GM12878 (cell line): ENCODE data around the gene TIAM1. TPM values are rescaled to one million over a fixed set of nuclear protein-coding genes. Genes with fewer than 3 reads are reported as not detected.

Source experiments
- ATAC-seq: fragments of 200-7000 bp; cut with Tn5 transposase; 3 replicates; pipeline ENCODE4 v1.9.1; 2020; ENCODE audit warnings: mild to moderate bottlenecking, moderate library complexity
- BruUV-seq: library from RNA; stranded (reverse); fragments of 400-500 nt; replicated peaks from 2 replicates; lab custom pipeline; 2021; lab: Mats Ljungman, UMichigan
- CTCF ChIA-PET: fragments of 300-600 bp; sonication (Branson Sonifier 250); formaldehyde crosslinking; extraction: SDS; loops from one replicate; lab custom pipeline; 2021; ENCODE audit warnings: inconsistent platforms; lab: Yijun Ruan, JAX
- POLR2A ChIA-PET: fragments of 350-600 bp; formaldehyde crosslinking; extraction: SDS; loops from one replicate; lab custom pipeline; 2021; ENCODE audit warnings: inconsistent platforms; lab: Charles Lee
- RAD21 ChIA-PET: fragments of 300-600 bp; sonication (Branson Sonifier 250); formaldehyde crosslinking; loops from one replicate; lab custom pipeline; 2023; ENCODE audit warnings: antibody characterized with exemption; ENCODE audit not compliant: unreplicated experiment; lab: Charles Lee
- SMC1A ChIA-PET: fragments of 300-600 bp; sonication (Branson Sonifier 250); formaldehyde crosslinking; loops from one replicate; lab custom pipeline; 2023; ENCODE audit not compliant: unreplicated experiment, uncharacterized antibody; lab: Charles Lee
- DNase-seq: peaks from one replicate; pipeline ENCODE4 v3.0.0-alpha.2; 2011; ENCODE audit warnings: low read depth, low spot score
- FAIRE-seq: peaks from 3 replicates; lab custom pipeline; 2011; peaks lifted over from hg19 to GRCh38; lab: Jason Lieb, UNC
- H2AFZ ChIP-seq: 2 replicates; pipeline ENCODE4 v1.6.0; 2011; ENCODE audit warnings: low read depth, low read length, control low read depth; ENCODE audit not compliant: control insufficient read depth
- H3K27ac ChIP-seq: 2 replicates; pipeline ENCODE4 v1.5.1; 2011; ENCODE audit warnings: control low read depth; ENCODE audit not compliant: control insufficient read depth, insufficient read depth
- H3K27me3 ChIP-seq, 2 experiments: replicated peaks in 1 of 2; 2 replicates each; pipeline versions ENCODE4 v1.6.0 to v1.6.1; 2011; ENCODE audit warnings: low read length in 1 of 2; ENCODE audit not compliant: control insufficient read depth in 2 of 2, insufficient read depth in 2 of 2
- H3K36me3 ChIP-seq, 2 experiments: 2 replicates each; pipeline ENCODE4 v1.5.1; 2011; ENCODE audit warnings: low read length in 1 of 2; ENCODE audit not compliant: control insufficient read depth in 2 of 2, insufficient read depth in 2 of 2
- H3K4me1 ChIP-seq: 2 replicates; pipeline ENCODE4 v1.6.1; 2011; ENCODE audit warnings: mild to moderate bottlenecking, low read length, moderate library complexity, mixed read lengths; ENCODE audit not compliant: control insufficient read depth, insufficient read depth
- H3K4me2 ChIP-seq: 2 replicates; pipeline ENCODE4 v1.6.0; 2011; ENCODE audit warnings: control low read depth; ENCODE audit not compliant: control insufficient read depth, insufficient read depth
- H3K4me3 ChIP-seq: fragments of 200-600 bp; sonication (generic); 2 replicates; pipeline ENCODE4 v1.5.1; 2016
- H3K79me2 ChIP-seq: 2 replicates; pipeline ENCODE4 v1.6.0; 2011; ENCODE audit warnings: low read length; ENCODE audit not compliant: control insufficient read depth, insufficient read depth
- H3K9ac ChIP-seq: 2 replicates; pipeline ENCODE4 v1.8.0; 2011; ENCODE audit warnings: low read length, control low read depth, mixed read lengths; ENCODE audit not compliant: control insufficient read depth, insufficient read depth
- H3K9me3 ChIP-seq: replicated peaks from 3 replicates; pipeline ENCODE4 v1.5.1; 2011; ENCODE audit warnings: mild to moderate bottlenecking, low read length; ENCODE audit not compliant: control insufficient read depth, insufficient read depth
- H4K20me1 ChIP-seq: 2 replicates; pipeline ENCODE4 v1.6.0; 2011; ENCODE audit not compliant: control insufficient read depth, insufficient read depth
- EP300 ChIP-seq, 2 experiments: fragments of 150-350 bp in 1 of 2; IDR thresholded peaks; 2 replicates each; pipeline ENCODE4 v1.6.1; 2011 to 2012; ENCODE audit warnings: low read depth in 2 of 2, low read length in 2 of 2, borderline replicate concordance in 1 of 2, improper control_type of control experiment in 1 of 2, inconsistent platforms in 1 of 2; ENCODE audit not compliant: control insufficient read depth in 1 of 2
- IKZF2 ChIP-seq, 2 experiments: fragments of 450-650 bp; IDR thresholded peaks; 2 replicates each; pipeline ENCODE4 v1.6.1; 2017; ENCODE audit warnings: mild to moderate bottlenecking in 2 of 2, moderate library complexity in 2 of 2
- MTA2 ChIP-seq: fragments of 450-650 bp; IDR thresholded peaks from 2 replicates; pipeline ENCODE4 v1.6.1; 2016; ENCODE audit warnings: low read depth, mild to moderate bottlenecking, moderate library complexity
- NBN ChIP-seq: fragments of 450-650 bp; IDR thresholded peaks from 2 replicates; pipeline ENCODE4 v1.6.1; 2016
- POLR2AphosphoS5 ChIP-seq: IDR thresholded peaks from 2 replicates; pipeline ENCODE4 v1.6.1; 2011; ENCODE audit warnings: mild to moderate bottlenecking, low read length, inconsistent platforms
- RBBP5 ChIP-seq: fragments of 200-600 bp; sonication (generic); conservative IDR thresholded peaks from 2 replicates; pipeline ENCODE4 v1.6.1; 2016
- YBX1 ChIP-seq: fragments of 450-650 bp; IDR thresholded peaks from 2 replicates; pipeline ENCODE4 v1.6.1; 2016; ENCODE audit warnings: antibody characterized with exemption
- ZBED1 ChIP-seq: IDR thresholded peaks from 2 replicates; pipeline ENCODE4 v1.6.1; 2016; ENCODE audit warnings: borderline replicate concordance
- ZNF274 ChIP-seq: IDR thresholded peaks from one replicate; pipeline ENCODE4 v1.8.0; 2011; ENCODE audit not compliant: insufficient read length, insufficient read depth
- WGBS: methylation state at CpG from one replicate; pipeline ENCODE4 v1.1.6; 2016; ENCODE audit warnings: low lambda C conversion rate; ENCODE audit not compliant: insufficient replicate concordance, insufficient coverage; ENCODE audit errors: missing lambda C conversion rate; 5-methylcytosine and 5-hydroxymethylcytosine counted together
- in situ Hi-C: fragments of 300-500 bp; cut with MboI; formaldehyde crosslinking; loops from 9 replicates; pipeline ENCODE4 v1.14.3; 2018; ENCODE audit warnings: mixed read lengths
- intact Hi-C: fragments of 100-400 bp; cut with micrococcal nuclease; formaldehyde crosslinking; loops from one replicate; pipeline ENCODE4 v1.14.2; 2022; ENCODE audit not compliant: unreplicated experiment
- polyA plus RNA-seq, 11 experiments: library from polyadenylated mRNA; depleted of rRNA in 4 of 11; unstranded in 6 of 11; stranded (reverse) in 5 of 11; fragments of >200 nt; fragmentation: Nextera tagmentation in 4 of 11; fragmentation: Illumina TruSeq in 1 of 11; extraction: Ambion mirVana in 4 of 11; extraction: Trizol in 1 of 11; gene quantifications; 1 replicate in 1 of 11; 2 replicates in 10 of 11; pipeline versions ENCODE4 v1.2.1 to v1.2.3, GENCODE V29; 2011 to 2016; ENCODE audit warnings: inconsistent platforms in 2 of 11, missing spikeins in 2 of 11, low read depth in 1 of 11
- total RNA-seq, 4 experiments: library from RNA; depleted of rRNA in 3 of 4; stranded (reverse); fragments of >200 nt in 3 of 4; fragmentation: Illumina TruSeq in 1 of 4; extraction: Trizol in 1 of 4; gene quantifications; 2 replicates each; pipeline versions ENCODE4 v1.2.1 to v1.2.3, GENCODE V29; 2013 to 2021
- TF ChIP-seq, protein P1 (sequence below): IDR thresholded peaks from 2 replicates; pipeline ENCODE4 v1.6.1; 2012; ENCODE audit warnings: low read depth, low read length, improper control_type of control experiment

Gene TIAM1
- total and polyA plus RNA-seq, 10 of the 15 experiments (the other 5 are each of a cell fraction or from before 2014, with no cell fraction given), result 0.31 to 35.9 (median 0.78) TPM

DNA sequence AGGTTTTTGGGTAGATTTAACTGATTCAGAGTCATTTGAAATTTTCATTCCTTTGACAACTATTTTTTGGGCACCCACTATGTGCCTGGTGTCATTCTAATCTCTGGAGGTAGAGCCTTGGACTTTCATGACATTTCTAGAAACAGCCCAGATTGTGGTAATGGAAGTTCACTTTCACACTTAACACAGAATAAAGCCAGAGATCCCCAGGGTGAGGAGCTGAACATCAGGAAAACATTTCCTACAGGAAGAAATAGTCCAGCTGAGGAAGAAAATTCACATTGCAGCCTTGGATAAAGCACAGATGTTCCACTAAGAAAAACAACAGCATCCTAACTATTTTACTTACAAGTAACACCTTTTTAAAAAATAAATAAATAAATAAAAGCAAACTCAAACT, 203.4 kb downstream of the TIAM1 start:
- RAD21 ChIA-PET, result no interaction called here
- peaks cover 3% of the 10 kb centered on the region; the same call in 1 of the 2 replicates for H3K4me1 ChIP-seq
- CTCF ChIA-PET, result interaction anchor here (0.6 kb wide), 1 partner anchor 32 kb away, joined by 3 read pairs; no protein-coding TSS in a partner anchor
- intact Hi-C loops, result no loop called here
- DNase-seq (no peak), ATAC-seq (no peak), FAIRE-seq (no peak)
- BruUV-seq, result no TSS peak
- TF ChIP-seq EP300 (IDR thresholded peaks at IDR 0.05; ENCODE audit: borderline replicate concordance in 1 of 2, control insufficient read depth in 1 of 2, low read depth in 2 of 2, low read length in 2 of 2), result no peak
- no peak for TF ChIP-seq ZBED1
- no peak for TF ChIP-seq IKZF2 (IDR thresholded peaks at IDR 0.05)
- no peak for TF ChIP-seq NBN
- no peak for TF ChIP-seq RBBP5
- SMC1A ChIA-PET, result no interaction called here
- no peaks in the 10 kb centered on the region for H4K20me1 ChIP-seq
- no peak overlapping the region for H3K4me2 ChIP-seq
- H2AFZ ChIP-seq, result no peak overlapping the region
- H3K27ac ChIP-seq, result no peak overlapping the region
- H3K9ac ChIP-seq, result no peak overlapping the region
- in situ Hi-C loops, result no loop called here
- H3K27me3 ChIP-seq, result no peaks in the 10 kb centered on the region
- no peaks in the 10 kb centered on the region; the same call in 2 of the 3 replicates for H3K9me3 ChIP-seq
- H3K36me3 ChIP-seq, result peaks cover 0 to 1% of the 10 kb centered on the region in 2 experiments; a peak in 1 of 4 replicates
- H3K79me2 ChIP-seq, result no peaks in the 10 kb centered on the region
- no peak overlapping the region for H3K4me3 ChIP-seq
- POLR2A ChIA-PET, result no interaction called here

DNA sequence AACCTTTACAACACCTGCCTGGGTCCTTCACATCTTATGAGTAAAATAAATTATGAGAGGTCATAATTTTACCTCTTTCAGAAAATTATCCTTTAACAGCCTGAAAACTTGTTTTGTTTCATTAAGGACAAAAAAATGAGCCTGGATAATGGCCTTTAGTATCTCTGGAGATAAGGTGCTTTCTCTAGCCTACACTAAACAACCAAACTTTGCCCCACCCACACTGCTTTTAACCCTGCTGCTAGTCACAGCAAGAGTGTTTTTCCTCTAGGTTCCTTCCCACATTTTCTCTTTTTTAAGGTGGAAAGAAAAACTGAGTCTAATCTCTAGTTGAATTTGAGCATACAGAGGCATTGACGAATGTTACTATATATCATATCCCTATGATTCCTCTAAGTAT, 204.0 kb downstream of the TIAM1 start:
- TF ChIP-seq, protein P1, sequence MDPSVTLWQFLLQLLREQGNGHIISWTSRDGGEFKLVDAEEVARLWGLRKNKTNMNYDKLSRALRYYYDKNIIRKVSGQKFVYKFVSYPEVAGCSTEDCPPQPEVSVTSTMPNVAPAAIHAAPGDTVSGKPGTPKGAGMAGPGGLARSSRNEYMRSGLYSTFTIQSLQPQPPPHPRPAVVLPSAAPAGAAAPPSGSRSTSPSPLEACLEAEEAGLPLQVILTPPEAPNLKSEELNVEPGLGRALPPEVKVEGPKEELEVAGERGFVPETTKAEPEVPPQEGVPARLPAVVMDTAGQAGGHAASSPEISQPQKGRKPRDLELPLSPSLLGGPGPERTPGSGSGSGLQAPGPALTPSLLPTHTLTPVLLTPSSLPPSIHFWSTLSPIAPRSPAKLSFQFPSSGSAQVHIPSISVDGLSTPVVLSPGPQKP, result no peak
- TF ChIP-seq MTA2, result no peak
- TF ChIP-seq ZNF274, result no peak
- no peak for TF ChIP-seq YBX1
- no peak for TF ChIP-seq POLR2AphosphoS5
- TF ChIP-seq, all 136 proteins: peak for 0
- Histone ChIP-seq H3K36me3 (peaks cover 0 to 1% of the 10 kb centered on the region in 2 experiments; a peak in 1 of 4 replicates), H4K20me1 (no peaks in the 10 kb centered on the region), H3K79me2 (no peaks in the 10 kb centered on the region), H3K4me2 (no peak overlapping the region), H3K9ac (no peak overlapping the region), H3K9me3 (no peaks in the 10 kb centered on the region; the same call in 2 of the 3 replicates), H2AFZ (no peak overlapping the region), H3K27ac (no peak overlapping the region), H3K4me3 (no peak overlapping the region), H3K27me3 (no peaks in the 10 kb centered on the region), H3K4me1 (peaks cover 3% of the 10 kb centered on the region; the same call in 1 of the 2 replicates)
- ChIA-PET RAD21 (no interaction called here), SMC1A (no interaction called here), POLR2A (no interaction called here), CTCF (no interaction called here)
- in situ Hi-C loops, result no loop called here
- FAIRE-seq (no peak), ATAC-seq (no peak), DNase-seq (no peak)
- intact Hi-C loops, result no loop called here
- 0% methylated on average over 1 of the region's 1 CpG for WGBS
- BruUV-seq, result no TSS peak
